T-helper 9 cell (primary cell): ENCODE measurements around the gene LFNG.
"Not testable (repeated sequence)": the region's sequence is repeated elsewhere in the genome, so short reads cannot be mapped to it uniquely, and the experiment has no call there.

Experiments used
- DNase-seq: peaks from one replicate; pipeline ENCODE4 v3.0.0-alpha.2; 2020

LFNG gene

GRCh38 chr7:2530994-2531795 lies 11.6 kb downstream of the LFNG start:
- not testable (repeated sequence) for DNase-seq

- not testable (repeated sequence) for DNase-seq
Observed at GRCh38 chr7:2531796-2532110, 12.2 kb downstream of the LFNG start.

- DNase-seq: not testable (repeated sequence)
Observed at GRCh38 chr7:2532199-2532772, 12.7 kb downstream of the LFNG start.

- DNase-seq: not testable (repeated sequence)
Observed at GRCh38 chr7:2532816-2533215, 13.2 kb downstream of the LFNG start.

GRCh38 chr7:2533566-2533965 lies 14.0 kb downstream of the LFNG start:
- DNase-seq: not testable (repeated sequence)

GRCh38 chr7:2534214-2534613 lies 14.6 kb downstream of the LFNG start:
- DNase-seq: not testable (repeated sequence)

GRCh38 chr7:2535872-2536627 lies 16.5 kb downstream of the LFNG start:
- not testable (repeated sequence) for DNase-seq

- DNase-seq: no peak
Observed at GRCh38 chr7:2537981-2538851, 18.6 kb downstream of the LFNG start.

GRCh38 chr7:2539031-2539911 lies 19.7 kb downstream of the LFNG start:
- no peak for DNase-seq

- no peak for DNase-seq
Observed at GRCh38 chr7:2540133-2540532, 20.6 kb downstream of the LFNG start.

GRCh38 chr7:2540641-2541051 lies 21.1 kb downstream of the LFNG start:
- no peak for DNase-seq

- no peak for DNase-seq
Observed at GRCh38 chr7:2541291-2542010, 21.9 kb downstream of the LFNG start.

- DNase-seq: no peak
Observed at GRCh38 chr7:2542011-2542915, 22.7 kb downstream of the LFNG start.

GRCh38 chr7:2542916-2543871 lies 23.6 kb downstream of the LFNG start:
- DNase-seq: no peak

GRCh38 chr7:2544541-2545188 lies 25.1 kb downstream of the LFNG start:
- no peak for DNase-seq

- DNase-seq: no peak
Observed at GRCh38 chr7:2545746-2546425, 26.3 kb downstream of the LFNG start.

GRCh38 chr7:2546776-2547586 lies 27.4 kb downstream of the LFNG start:
- DNase-seq: no peak
